GM23248 (cell line): Measurements from ENCODE around the gene UIMC1. TPM values are rescaled to one million over a fixed set of nuclear protein-coding genes. Genes with fewer than 3 reads are reported as not detected.

Experiments used
- DNase-seq: peaks from one replicate; pipeline ENCODE4 v3.0.0-alpha.2; 2015
- H2AFZ ChIP-seq: fragments of 200-600 bp; sonication (generic); 2 replicates; pipeline ENCODE4 v1.6.1; 2016; ENCODE audit warnings: antibody characterized with exemption
- H3F3A ChIP-seq: fragments of 200-600 bp; sonication (generic); 2 replicates; pipeline ENCODE4 v1.6.1; 2016; ENCODE audit warnings: mild to moderate bottlenecking, antibody characterized with exemption, mixed run types; ENCODE audit not compliant: insufficient read depth
- H3K27ac ChIP-seq: fragments of 200-600 bp; sonication (generic); 2 replicates; pipeline ENCODE4 v1.5.1; 2016; ENCODE audit warnings: mild to moderate bottlenecking
- H3K27me3 ChIP-seq: fragments of 200-600 bp; sonication (generic); replicated peaks from 2 replicates; pipeline ENCODE4 v1.6.1; 2016; ENCODE audit warnings: mild to moderate bottlenecking; ENCODE audit not compliant: insufficient read depth
- H3K36me3 ChIP-seq: fragments of 200-600 bp; sonication (generic); 2 replicates; pipeline ENCODE4 v1.6.1; 2016; ENCODE audit warnings: low read depth, mild to moderate bottlenecking
- H3K4me1 ChIP-seq: fragments of 200-600 bp; sonication (generic); 2 replicates; pipeline ENCODE4 v1.6.1; 2016; ENCODE audit warnings: mild to moderate bottlenecking; ENCODE audit not compliant: insufficient read depth
- H3K4me2 ChIP-seq: fragments of 200-600 bp; sonication (generic); one replicate; pipeline ENCODE4 v1.6.1; 2016; ENCODE audit warnings: mild to moderate bottlenecking; ENCODE audit not compliant: unreplicated experiment
- H3K4me3 ChIP-seq: fragments of 200-600 bp; sonication (generic); 2 replicates; pipeline ENCODE4 v1.5.1; 2016; ENCODE audit warnings: mild to moderate bottlenecking
- H3K79me2 ChIP-seq: fragments of 200-600 bp; sonication (generic); 2 replicates; pipeline ENCODE4 v1.6.1; 2016; ENCODE audit warnings: mild to moderate bottlenecking; ENCODE audit not compliant: insufficient read depth
- H3K9ac ChIP-seq: fragments of 200-600 bp; sonication (generic); 2 replicates; pipeline ENCODE4 v1.6.1; 2016; ENCODE audit warnings: mild to moderate bottlenecking
- H3K9me2 ChIP-seq: fragments of 200-600 bp; sonication (generic); 2 replicates; pipeline ENCODE4 v1.6.1; 2016; ENCODE audit warnings: mixed run types, mild to moderate bottlenecking, moderate library complexity; ENCODE audit not compliant: insufficient read depth
- H3K9me3 ChIP-seq: fragments of 200-600 bp; sonication (generic); one replicate; pipeline ENCODE4 v1.6.1; 2017; ENCODE audit warnings: low read depth
- H4K20me1 ChIP-seq: fragments of 200-600 bp; sonication (generic); 2 replicates; pipeline ENCODE4 v1.6.0; 2016; ENCODE audit not compliant: insufficient read depth
- EZH2 ChIP-seq: fragments of 200-600 bp; sonication (generic); IDR thresholded peaks from 2 replicates; pipeline ENCODE4 v1.6.1; 2018; ENCODE audit warnings: antibody characterized with exemption, mild to moderate bottlenecking; ENCODE audit not compliant: insufficient read depth, poor library complexity, severe bottlenecking
- EZH2phosphoT487 ChIP-seq: fragments of 200-600 bp; sonication (generic); IDR thresholded peaks from 2 replicates; pipeline ENCODE4 v1.6.1; 2018; ENCODE audit warnings: antibody characterized with exemption, moderate library complexity, mild to moderate bottlenecking, low read depth; ENCODE audit not compliant: insufficient read depth
- WGBS, 2 experiments: methylation state at CpG; one replicate each; pipeline ENCODE4 v1.1.6; 2015 to 2017; ENCODE audit warnings: low lambda C conversion rate in 2 of 2, low coverage in 1 of 2; ENCODE audit errors: missing lambda C conversion rate in 2 of 2; 5-methylcytosine and 5-hydroxymethylcytosine counted together
- in situ Hi-C: fragments of 300-500 bp; cut with MboI; formaldehyde crosslinking; loops from 2 replicates; pipeline ENCODE4 v1.15.0; 2020
- polyA plus RNA-seq: library from polyadenylated mRNA; unstranded; fragments of >200 nt; fragmentation: Nextera tagmentation; extraction: Ambion mirVana; gene quantifications from 2 replicates; pipeline ENCODE4 v1.2.1, GENCODE V29; 2016
- total RNA-seq: library from RNA; depleted of rRNA; stranded (reverse); fragments of >200 nt; shearing (Covaris generic); gene quantifications from 2 replicates; pipeline ENCODE4 v1.2.3, GENCODE V29; 2014

Gene UIMC1
- total and polyA plus RNA-seq, 2 experiments from 2014 or later, result 18.4 to 27.6 TPM

- no peak overlapping the region for H2AFZ ChIP-seq
- no peaks in the 10 kb centered on the region for H4K20me1 ChIP-seq
- peaks cover 56% of the 10 kb centered on the region for H3K36me3 ChIP-seq
- H3K4me1 ChIP-seq, result no peaks in the 10 kb centered on the region
- no peak overlapping the region for H3K4me2 ChIP-seq
- no peak overlapping the region for H3K9ac ChIP-seq
- TF ChIP-seq EZH2, result no peak
- no peak for TF ChIP-seq EZH2phosphoT487
- no peaks in the 10 kb centered on the region for H3K79me2 ChIP-seq
- no peaks in the 10 kb centered on the region for H3K9me2 ChIP-seq
- no peak overlapping the region for H3K4me3 ChIP-seq
- 95% methylated on average over 5 of the region's 5 CpGs for WGBS, 2 experiments
- H3F3A ChIP-seq, result no peaks in the 10 kb centered on the region; the same call in 1 of the 2 replicates
- H3K27me3 ChIP-seq, result no peaks in the 10 kb centered on the region
- in situ Hi-C loops, result no loop called here
- H3K9me3 ChIP-seq, result no peaks in the 10 kb centered on the region
- no peak overlapping the region for H3K27ac ChIP-seq
- no peak for DNase-seq
Observed at GRCh38 chr5:176902911-176903664, 103.5 kb downstream of the UIMC1 start.

GRCh38 chr5:176902102-176902814, 104.3 kb downstream of the UIMC1 start:
- Histone ChIP-seq H3K4me2 (no peak overlapping the region), H3K27ac (no peak overlapping the region), H3K27me3 (no peaks in the 10 kb centered on the region), H2AFZ (no peak overlapping the region), H3K4me3 (no peak overlapping the region), H3K9me3 (no peaks in the 10 kb centered on the region), H4K20me1 (no peaks in the 10 kb centered on the region), H3K9me2 (no peaks in the 10 kb centered on the region), H3K36me3 (peaks cover 47% of the 10 kb centered on the region), H3K9ac (no peak overlapping the region), H3K4me1 (no peaks in the 10 kb centered on the region), H3F3A (no peaks in the 10 kb centered on the region; the same call in 1 of the 2 replicates), H3K79me2 (no peaks in the 10 kb centered on the region)
- TF ChIP-seq EZH2phosphoT487, result no peak
- TF ChIP-seq EZH2, result no peak
- in situ Hi-C loops, result no loop called here
- DNase-seq, result no peak
- WGBS, 2 experiments, result 95 to 96% methylated on average over 6 of the region's 6 CpGs

GRCh38 chr5:176901260-176902101, 105.1 kb downstream of the UIMC1 start:
- no peak for TF ChIP-seq EZH2
- no peak for TF ChIP-seq EZH2phosphoT487
- no peaks in the 10 kb centered on the region for H3K4me1 ChIP-seq
- no peak overlapping the region for H2AFZ ChIP-seq
- no peaks in the 10 kb centered on the region for H3K27me3 ChIP-seq
- H3K27ac ChIP-seq, result no peak overlapping the region
- H3K79me2 ChIP-seq, result no peaks in the 10 kb centered on the region
- no peaks in the 10 kb centered on the region; the same call in 1 of the 2 replicates for H3F3A ChIP-seq
- H3K4me2 ChIP-seq, result no peak overlapping the region
- H3K9ac ChIP-seq, result no peak overlapping the region
- peaks cover 40% of the 10 kb centered on the region for H3K36me3 ChIP-seq
- in situ Hi-C loops, result no loop called here
- WGBS, 2 experiments, result 82 to 89% methylated on average over 12 of the region's 12 CpGs
- DNase-seq, result no peak
- H4K20me1 ChIP-seq, result no peaks in the 10 kb centered on the region
- no peak overlapping the region for H3K4me3 ChIP-seq
- H3K9me3 ChIP-seq, result no peaks in the 10 kb centered on the region
- H3K9me2 ChIP-seq, result no peaks in the 10 kb centered on the region

- Histone ChIP-seq H2AFZ (no peak overlapping the region), H3K9ac (no peak overlapping the region), H3K79me2 (no peaks in the 10 kb centered on the region), H3K4me2 (no peak overlapping the region), H3K27me3 (no peaks in the 10 kb centered on the region), H3K36me3 (peaks cover 33% of the 10 kb centered on the region), H4K20me1 (no peaks in the 10 kb centered on the region), H3K27ac (no peak overlapping the region), H3K4me3 (no peak overlapping the region), H3F3A (no peaks in the 10 kb centered on the region; the same call in 1 of the 2 replicates), H3K9me3 (no peaks in the 10 kb centered on the region), H3K9me2 (no peaks in the 10 kb centered on the region), H3K4me1 (no peaks in the 10 kb centered on the region)
- 73% methylated on average over 7 of the region's 7 CpGs for WGBS, 2 experiments
- TF ChIP-seq EZH2 (no peak), EZH2phosphoT487 (no peak)
- no peak for DNase-seq
- in situ Hi-C loops, result no loop called here
Observed at GRCh38 chr5:176900780-176901204, 105.8 kb downstream of the UIMC1 start.
